GM12872 (cell line): Measurements from ENCODE around the gene TPRN.

ENCODE experiments used
- TF ChIP-seq, protein P1 (sequence below): IDR thresholded peaks from 3 replicates; pipeline ENCODE4 v1.5.1; 2011; ENCODE audit warnings: low read depth, mild to moderate bottlenecking, low read length, moderate library complexity; ENCODE audit not compliant: insufficient read depth

TPRN gene

GRCh38 chr9:137188086-137188489, 12.5 kb downstream of the TPRN start:
- TF ChIP-seq, protein P1, sequence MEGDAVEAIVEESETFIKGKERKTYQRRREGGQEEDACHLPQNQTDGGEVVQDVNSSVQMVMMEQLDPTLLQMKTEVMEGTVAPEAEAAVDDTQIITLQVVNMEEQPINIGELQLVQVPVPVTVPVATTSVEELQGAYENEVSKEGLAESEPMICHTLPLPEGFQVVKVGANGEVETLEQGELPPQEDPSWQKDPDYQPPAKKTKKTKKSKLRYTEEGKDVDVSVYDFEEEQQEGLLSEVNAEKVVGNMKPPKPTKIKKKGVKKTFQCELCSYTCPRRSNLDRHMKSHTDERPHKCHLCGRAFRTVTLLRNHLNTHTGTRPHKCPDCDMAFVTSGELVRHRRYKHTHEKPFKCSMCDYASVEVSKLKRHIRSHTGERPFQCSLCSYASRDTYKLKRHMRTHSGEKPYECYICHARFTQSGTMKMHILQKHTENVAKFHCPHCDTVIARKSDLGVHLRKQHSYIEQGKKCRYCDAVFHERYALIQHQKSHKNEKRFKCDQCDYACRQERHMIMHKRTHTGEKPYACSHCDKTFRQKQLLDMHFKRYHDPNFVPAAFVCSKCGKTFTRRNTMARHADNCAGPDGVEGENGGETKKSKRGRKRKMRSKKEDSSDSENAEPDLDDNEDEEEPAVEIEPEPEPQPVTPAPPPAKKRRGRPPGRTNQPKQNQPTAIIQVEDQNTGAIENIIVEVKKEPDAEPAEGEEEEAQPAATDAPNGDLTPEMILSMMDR, result no peak

DNA sequence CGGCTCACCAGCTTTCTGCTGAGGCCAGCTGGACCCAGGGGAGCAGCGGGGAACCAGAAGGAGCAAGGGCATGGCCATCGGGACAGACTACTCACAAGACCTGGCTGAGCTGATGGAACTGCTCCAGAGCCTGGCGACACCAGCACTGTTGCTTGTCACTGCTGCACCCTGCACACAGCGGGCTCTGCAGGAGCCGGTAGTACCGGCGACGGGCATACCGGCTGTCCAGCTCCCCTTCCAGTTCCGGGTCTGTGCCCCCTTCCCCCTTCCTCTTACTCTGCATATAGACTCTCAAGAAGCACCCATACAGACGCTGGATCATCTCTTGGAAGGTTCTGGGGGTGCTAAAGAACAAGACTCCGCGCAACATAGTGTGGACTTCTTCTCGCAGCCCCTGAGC, 13.2 kb downstream of the TPRN start:
- TF ChIP-seq, protein P1, result no peak

DNA sequence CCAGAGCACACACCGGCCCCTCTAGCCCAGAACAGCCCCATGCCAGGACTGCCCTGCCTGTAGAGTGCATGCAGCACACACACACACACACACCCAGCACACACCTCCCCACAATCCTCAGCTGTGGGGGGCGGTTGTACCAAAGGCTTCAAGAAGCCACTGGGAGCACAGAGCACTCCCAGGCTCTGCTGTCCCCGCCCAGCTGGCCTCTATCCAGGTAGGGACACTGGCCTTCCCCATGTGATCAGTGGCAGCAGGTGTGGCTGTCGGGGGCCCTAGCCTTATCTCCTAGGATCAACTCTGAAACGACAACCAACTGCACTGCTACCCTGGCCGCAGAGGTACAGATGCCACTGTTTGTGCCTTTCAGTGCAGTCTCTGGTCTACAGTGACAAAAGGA, 14.2 kb downstream of the TPRN start:
- TF ChIP-seq, protein P1, result no peak

DNA sequence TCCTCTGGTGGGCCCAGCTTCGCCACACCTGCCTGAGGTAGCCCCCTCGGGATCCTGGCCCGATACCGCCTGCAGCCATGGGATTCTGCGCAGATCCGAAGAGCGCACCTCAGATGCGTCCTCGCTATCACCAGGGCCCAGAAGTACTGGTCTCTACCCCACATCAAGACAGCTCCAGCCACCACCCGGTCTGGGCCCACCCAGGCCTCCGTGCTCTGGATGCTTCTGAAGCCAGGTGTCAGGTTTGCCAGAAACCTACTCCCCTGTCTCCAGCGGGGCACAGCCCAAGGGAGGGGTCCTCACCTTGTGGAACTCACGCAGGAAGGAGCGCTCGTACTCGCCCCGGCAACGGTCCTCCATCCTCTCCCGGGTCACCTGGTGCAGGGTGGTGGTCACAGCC, 14.6 kb downstream of the TPRN start:
- TF ChIP-seq, protein P1, result no peak

DNA sequence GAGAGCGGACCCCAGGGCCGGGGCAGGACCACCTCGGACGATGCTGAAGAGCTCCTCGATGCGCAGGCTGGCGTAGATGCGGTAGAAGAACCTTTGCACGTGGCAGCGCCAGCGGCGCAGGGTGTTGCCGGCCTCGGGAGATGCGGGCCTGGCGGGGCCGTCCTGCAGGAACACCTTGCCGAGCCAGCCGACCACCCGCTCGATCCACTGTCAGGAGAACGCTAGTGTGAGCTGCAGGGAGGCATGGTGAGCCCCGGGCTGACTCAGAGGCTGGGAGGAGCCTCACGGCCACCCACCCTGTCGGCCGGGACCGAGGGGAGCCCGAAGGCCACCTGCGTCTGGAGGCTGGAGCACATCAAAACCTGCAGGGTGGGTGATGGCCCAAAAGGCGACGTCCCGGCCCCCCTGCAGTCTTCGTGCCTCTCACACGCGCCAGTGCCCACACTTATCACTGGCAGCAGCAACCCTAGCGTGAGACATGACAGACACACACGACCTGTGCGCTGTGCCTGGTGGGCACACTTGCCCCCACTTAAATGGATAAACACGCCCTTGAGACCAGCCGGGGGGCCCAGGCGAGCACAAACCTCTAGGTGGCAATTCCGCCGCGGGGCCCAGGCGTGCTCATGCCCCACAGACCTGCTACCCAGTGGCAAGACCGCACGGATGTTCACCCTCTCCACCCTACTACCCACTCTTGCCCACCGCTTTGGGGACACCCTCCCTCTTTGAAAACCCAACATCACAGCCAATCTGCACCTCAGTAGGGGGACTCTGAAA, 15.5 kb downstream of the TPRN start:
- TF ChIP-seq, protein P1, result no peak

- TF ChIP-seq, protein P1, result no peak
Measured at GRCh38 chr9:137183980-137184595, 16.5 kb downstream of the TPRN start.

DNA sequence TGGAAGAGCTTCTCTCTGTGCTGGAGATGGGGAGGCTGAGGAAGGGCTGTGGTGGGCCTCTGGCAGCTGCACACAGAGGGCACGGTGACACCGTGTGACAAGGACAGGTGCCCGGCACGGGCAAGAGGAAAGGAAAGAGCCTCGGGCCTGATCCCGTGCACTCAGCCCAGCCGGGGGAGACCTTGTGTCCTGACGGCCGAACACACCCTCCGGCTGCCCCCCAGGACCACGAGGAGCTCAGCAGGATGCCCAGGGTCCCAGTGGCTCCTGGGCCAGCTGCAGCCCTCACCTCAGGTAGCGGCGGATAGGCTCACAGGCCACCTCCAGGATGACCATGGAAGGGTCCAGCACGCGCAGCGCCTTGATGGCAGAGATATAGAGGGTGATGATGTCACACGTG, 17.7 kb downstream of the TPRN start:
- TF ChIP-seq, protein P1, result no peak
